Activated CD8-positive, alpha-beta memory T cell treated with anti-CD3 and anti-CD28 coated beads, Interleukin-2, amount 50 U/mL, for 1 hour (primary cell): ENCODE results near the gene PLEKHA6.

Source experiments
- DNase-seq: peaks from one replicate; pipeline ENCODE4 v3.0.0-alpha.2; 2020; ENCODE audit errors: extremely low read depth

PLEKHA6 gene

GRCh38 chr1:204380293-204380831, 20.6 kb upstream of the PLEKHA6 start:
- no peak for DNase-seq

GRCh38 chr1:204377800-204378668, 18.3 kb upstream of the PLEKHA6 start:
- DNase-seq: no peak

GRCh38 chr1:204376919-204377799, 17.4 kb upstream of the PLEKHA6 start:
- DNase-seq: no peak

- no peak for DNase-seq
These were observed 16.7 kb upstream of the PLEKHA6 start for GRCh38 chr1:204376465-204376864.

- DNase-seq: no peak
These were observed 14.2 kb upstream of the PLEKHA6 start for GRCh38 chr1:204373911-204374310.

GRCh38 chr1:204370176-204370575, 10.4 kb upstream of the PLEKHA6 start:
- no peak for DNase-seq

- no peak for DNase-seq
These were observed 9.4 kb upstream of the PLEKHA6 start for GRCh38 chr1:204368996-204369726.

GRCh38 chr1:204367956-204368355, 8.2 kb upstream of the PLEKHA6 start:
- no peak for DNase-seq

GRCh38 chr1:204367193-204367858, 7.6 kb upstream of the PLEKHA6 start:
- DNase-seq: no peak

- no peak for DNase-seq
These were observed 7.0 kb upstream of the PLEKHA6 start for GRCh38 chr1:204366759-204367158.

GRCh38 chr1:204363335-204364114, 3.8 kb upstream of the PLEKHA6 start:
- DNase-seq: peak; percentile 40

- DNase-seq: no peak
These were observed 3.2 kb upstream of the PLEKHA6 start for GRCh38 chr1:204362984-204363334.

GRCh38 chr1:204361781-204362180, 2.1 kb upstream of the PLEKHA6 start:
- DNase-seq: no peak

- no peak for DNase-seq
These were observed 1.6 kb upstream of the PLEKHA6 start for GRCh38 chr1:204361341-204361771.

GRCh38 chr1:204360314-204360713, 585 bp upstream of the PLEKHA6 start:
- no peak for DNase-seq

- no peak for DNase-seq
These were observed 627 bp downstream of the PLEKHA6 start for GRCh38 chr1:204359131-204359473.

- no peak for DNase-seq
These were observed 1.1 kb downstream of the PLEKHA6 start for GRCh38 chr1:204358605-204359004.

GRCh38 chr1:204357551-204358490, 1.9 kb downstream of the PLEKHA6 start:
- no peak for DNase-seq

GRCh38 chr1:204356997-204357396, 2.7 kb downstream of the PLEKHA6 start:
- DNase-seq: no peak
